Stimulated activated CD4-positive, alpha-beta T cell treated with anti-CD3 and anti-CD28 coated beads, Interleukin-12 subunit alpha, Interleukin-12 subunit beta, amount 100 ng/mL, for 4 hours (primary cell): ENCODE data around the gene NELFA.

Source experiments
- DNase-seq: peaks from one replicate; pipeline ENCODE4 v3.0.0-alpha.2; 2020

NELFA gene

GRCh38 chr4:1981251-1982058 lies 27.3 kb downstream of the NELFA start:
- no peak for DNase-seq

DNA sequence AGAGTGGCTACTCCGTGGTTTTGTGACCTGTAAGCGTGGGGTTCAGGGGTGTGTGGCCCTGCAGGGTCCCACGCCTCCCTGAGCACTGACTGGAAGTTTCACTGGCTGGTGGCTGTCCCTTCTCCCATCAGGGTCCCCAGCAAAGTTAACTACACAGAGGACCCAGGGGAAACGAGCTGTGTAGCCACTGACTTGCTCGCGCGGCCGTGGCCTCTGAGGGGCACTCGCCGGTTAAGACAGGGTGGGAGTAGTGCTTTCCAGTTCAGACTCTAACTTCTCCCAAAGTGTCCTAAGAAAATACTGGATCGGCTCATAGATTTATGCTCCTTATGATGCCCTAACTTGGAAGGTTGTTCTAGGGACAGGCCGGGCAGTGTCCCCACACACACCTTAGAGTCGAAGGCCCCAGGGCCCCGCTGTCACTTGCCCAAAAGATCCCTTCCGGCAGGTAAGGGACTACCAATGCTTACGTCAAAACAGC lies 28.2 kb downstream of the NELFA start:
- no peak for DNase-seq

DNA sequence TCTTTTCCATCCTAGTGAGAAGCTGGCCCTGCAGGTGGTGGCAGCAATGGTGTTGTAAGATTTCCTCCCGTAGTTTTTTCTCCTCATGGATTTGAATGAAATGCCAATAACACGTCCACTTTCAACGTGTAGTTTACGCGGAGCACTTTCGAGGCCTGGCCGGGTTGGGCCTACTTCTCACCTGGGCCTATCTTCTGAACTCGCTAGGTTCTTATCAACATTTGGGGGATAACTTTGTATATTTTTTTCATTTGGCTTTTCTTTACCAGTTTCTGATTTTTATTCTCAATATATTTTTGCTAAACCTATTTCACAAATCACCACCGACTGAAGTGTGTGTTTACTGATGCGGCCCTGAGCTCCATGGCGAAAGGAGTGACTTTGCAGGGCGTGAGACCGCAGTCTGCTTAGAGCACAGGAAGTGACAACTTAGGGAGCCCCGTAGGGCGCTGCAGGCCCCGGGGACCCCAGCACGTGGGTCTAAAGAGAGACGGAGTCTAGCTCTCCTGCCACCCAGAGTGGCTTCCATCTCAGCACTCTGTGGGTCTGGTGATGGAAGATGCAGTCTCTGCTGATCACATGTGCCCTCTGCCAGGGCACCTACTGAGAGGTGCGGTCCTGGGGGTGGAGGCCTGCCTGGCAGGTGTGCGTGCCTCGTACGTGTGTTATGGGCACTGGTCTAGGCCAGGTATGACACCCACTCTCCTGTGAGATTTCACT lies 29.1 kb downstream of the NELFA start:
- DNase-seq: no peak

- no peak for DNase-seq
Observed at GRCh38 chr4:1978741-1979476, 29.9 kb downstream of the NELFA start.

DNA sequence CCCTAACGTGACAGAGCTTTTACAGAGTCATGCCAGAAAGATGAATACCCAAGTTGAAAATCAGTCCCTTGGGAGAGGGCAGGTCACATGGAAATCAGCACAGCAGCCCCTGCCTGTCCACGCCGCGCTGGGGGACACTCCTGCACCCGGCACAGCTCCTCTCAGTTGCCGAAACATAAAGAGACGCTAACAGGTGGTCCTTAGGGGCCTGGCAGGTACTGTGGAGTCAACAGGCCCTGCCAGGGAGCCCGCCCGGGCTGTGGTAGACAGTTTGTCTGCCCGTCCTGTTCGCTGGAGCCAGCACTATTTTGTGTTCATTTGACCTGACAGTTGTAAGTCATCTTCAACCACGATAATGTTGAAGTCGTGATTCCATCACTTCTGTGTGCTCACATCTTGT lies 30.5 kb downstream of the NELFA start:
- no peak for DNase-seq

- no peak for DNase-seq
Observed at GRCh38 chr4:1976416-1977352, 32.1 kb downstream of the NELFA start.

GRCh38 chr4:1975880-1976279 lies 32.9 kb downstream of the NELFA start:
- no peak for DNase-seq

GRCh38 chr4:1975391-1975801 lies 33.4 kb downstream of the NELFA start:
- no peak for DNase-seq

GRCh38 chr4:1974840-1975239 lies 33.9 kb downstream of the NELFA start:
- DNase-seq: no peak

GRCh38 chr4:1973661-1974060 lies 35.1 kb downstream of the NELFA start:
- DNase-seq: no peak

- DNase-seq: no peak
Observed at GRCh38 chr4:1973218-1973617, 35.6 kb downstream of the NELFA start.

DNA sequence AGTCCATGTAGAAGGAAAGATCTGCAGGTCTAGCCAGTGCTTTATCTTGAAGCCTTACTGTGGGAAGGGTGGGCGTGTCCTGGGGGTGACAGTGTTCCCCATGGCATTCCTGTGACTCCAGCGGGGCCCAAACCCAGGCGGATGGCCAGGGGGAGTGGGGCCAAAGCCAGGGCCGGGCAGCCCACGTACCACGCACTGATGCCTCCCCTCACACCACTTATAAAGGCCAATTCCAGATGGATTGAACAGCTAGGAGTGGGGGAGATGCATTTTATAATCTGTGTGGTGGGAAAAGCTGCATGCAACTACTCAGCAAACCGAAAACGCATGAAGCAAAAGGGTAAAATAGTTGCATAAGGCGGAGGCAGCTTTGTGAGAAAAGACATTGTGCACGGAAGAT lies 36.4 kb downstream of the NELFA start:
- DNase-seq: no peak

GRCh38 chr4:1971456-1972200 lies 37.1 kb downstream of the NELFA start:
- DNase-seq: no peak

GRCh38 chr4:1970926-1971325 lies 37.8 kb downstream of the NELFA start:
- no peak for DNase-seq

GRCh38 chr4:1969928-1970723 lies 38.6 kb downstream of the NELFA start:
- no peak for DNase-seq

GRCh38 chr4:1968686-1969295 lies 40.0 kb downstream of the NELFA start:
- DNase-seq: no peak

DNA sequence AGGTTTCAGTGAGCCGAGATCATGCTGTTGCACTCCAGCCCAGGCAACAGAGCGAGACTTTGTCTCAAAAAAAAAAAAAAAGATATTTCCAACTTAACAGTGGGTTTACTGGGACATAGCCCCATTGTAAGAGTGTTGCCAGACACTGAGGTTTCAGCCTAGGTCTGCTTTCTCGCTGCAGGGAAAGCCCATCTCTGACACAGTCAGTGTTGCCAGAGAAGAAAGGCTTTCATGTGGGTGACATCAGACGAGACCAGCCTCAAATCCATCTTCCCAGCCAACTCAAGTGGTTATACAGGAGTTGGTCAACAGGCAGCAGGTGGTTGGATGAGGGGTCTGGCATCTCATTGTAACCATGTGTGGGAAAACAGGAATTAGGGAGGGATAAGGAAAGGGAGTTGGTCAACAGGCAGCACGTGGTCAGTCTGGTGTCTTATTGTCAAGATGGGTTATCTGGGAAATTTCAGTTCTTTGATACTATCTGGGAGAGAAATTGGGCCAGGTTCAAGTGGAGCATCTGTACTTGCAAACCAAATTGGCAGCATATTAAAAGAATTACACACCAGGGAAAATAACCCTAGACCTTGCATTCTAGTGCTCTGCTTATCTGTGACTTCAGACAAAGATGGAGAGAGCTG lies 41.1 kb downstream of the NELFA start:
- DNase-seq: no peak

DNA sequence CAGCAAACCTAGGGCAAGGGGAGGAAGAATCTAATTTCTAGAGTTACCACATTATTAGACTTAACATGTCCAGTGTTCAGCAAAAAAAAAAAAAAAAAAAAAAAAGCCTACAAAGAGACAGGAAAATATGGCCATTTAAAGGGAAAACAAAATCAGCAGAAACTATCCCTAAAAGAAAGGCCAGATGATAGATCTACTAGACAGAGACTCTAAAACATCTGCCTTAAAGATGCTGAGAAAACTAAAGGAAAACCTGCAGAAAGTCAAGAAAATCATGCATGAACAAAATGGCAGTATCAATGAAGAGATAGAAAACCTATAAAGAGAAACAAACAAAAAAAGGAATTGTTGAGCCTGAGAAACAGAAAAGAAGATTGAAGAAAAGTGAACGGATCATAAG lies 43.8 kb downstream of the NELFA start:
- DNase-seq: no peak

DNA sequence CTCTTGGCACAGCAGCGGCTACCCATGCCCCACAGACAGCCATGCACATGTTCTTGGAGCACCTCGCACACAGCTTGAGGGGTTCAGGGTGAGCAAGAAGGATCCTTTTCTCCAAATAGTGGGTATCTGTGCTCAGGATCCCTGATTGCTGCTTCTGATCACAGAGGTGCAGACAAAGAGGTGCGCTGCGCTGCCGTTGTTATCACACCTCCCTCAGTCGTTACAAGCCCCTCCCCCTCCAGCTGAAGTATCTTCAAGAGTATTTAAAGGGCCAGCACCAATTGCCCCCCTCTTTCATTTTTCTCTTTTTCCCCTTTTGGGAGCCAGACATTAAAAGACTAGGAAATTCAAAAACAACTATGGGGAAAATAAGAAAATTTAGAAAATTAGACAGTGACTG lies 44.3 kb downstream of the NELFA start:
- no peak for DNase-seq

GRCh38 chr4:1962980-1963379 lies 45.8 kb downstream of the NELFA start:
- no peak for DNase-seq
